ENCODE data around the gene ZNF513.
"Not testable (repeated sequence)": the region's sequence is repeated elsewhere in the genome, so short reads cannot be mapped to it uniquely, and the experiment has no call there.

Gene ZNF513

DNA sequence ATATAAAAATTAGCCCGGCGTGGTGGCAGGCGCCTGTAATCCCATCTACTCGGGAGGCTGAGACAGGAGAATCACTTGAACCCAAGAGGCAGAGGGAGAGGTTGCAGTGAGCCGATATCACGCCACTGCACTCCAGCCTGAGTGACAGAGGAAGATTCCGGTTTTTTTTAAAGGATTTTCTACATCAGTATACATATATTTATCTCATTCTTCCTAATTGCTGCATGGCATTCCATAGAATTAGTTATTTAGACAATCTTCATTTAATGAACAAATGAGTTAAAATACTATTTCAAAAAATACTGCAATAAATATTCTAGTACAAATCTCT, 26.0 kb downstream of the ZNF513 start:
- DNase-seq: no peak

GRCh38 chr2:27353762-27354596, 26.6 kb downstream of the ZNF513 start:
- DNase-seq: no peak

DNA sequence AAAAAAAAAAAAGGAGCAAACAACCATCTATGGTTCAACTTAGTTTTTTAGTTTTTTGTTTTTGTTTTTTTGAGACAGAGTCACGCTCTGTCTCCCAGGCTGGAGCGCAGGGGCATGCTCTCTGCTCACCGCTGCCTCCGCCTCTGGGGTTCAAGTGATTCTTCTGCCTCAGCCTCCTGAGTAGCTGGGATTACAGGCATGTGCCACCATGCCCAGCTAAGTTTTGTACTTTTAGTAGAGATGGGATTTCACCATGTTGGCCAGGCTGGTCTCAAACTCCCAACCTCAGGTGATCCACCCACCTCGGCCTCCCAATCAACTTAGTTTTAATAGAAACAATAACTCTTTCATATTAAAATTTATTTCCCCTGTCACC, 27.2 kb downstream of the ZNF513 start:
- not testable (repeated sequence) for DNase-seq

DNA sequence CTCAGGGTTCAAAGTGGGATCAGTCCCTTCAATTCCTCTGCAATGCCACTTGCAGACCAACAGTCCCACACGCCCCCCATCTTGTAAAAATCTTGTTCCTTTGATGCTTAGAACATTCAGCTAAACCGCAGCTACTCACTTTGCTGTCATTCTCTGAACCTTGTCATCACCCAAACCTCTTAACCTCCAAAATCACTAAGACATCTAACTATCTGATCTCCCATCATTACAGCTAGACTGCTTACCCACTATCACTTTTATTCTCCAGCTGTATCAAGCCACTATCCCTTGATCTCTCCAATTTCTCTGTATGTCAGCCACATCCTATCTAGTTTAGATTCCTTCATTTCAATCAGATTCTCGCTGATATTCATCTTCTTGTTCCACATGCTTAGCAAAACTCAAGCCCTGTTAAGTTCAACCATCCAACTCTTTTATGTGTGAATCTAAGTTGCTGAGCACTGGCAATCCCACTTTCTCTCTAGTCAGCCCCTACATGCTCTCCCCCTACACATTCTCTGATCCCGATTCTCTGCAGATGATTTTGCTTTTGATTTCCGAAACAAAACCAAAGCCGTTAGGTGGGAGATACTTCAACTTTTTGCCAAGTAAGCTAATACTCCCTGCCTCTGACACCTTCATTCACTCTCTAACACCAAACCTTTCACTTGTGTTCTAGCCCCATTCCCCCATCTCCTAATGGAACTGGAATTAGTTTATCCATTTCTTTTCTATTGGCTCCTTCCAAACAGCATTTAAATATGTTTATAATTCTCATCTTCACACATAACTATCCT, 28.5 kb downstream of the ZNF513 start:
- no peak for DNase-seq

- DNase-seq: no peak
These were observed 30.3 kb downstream of the ZNF513 start for GRCh38 chr2:27350106-27350693.

DNA sequence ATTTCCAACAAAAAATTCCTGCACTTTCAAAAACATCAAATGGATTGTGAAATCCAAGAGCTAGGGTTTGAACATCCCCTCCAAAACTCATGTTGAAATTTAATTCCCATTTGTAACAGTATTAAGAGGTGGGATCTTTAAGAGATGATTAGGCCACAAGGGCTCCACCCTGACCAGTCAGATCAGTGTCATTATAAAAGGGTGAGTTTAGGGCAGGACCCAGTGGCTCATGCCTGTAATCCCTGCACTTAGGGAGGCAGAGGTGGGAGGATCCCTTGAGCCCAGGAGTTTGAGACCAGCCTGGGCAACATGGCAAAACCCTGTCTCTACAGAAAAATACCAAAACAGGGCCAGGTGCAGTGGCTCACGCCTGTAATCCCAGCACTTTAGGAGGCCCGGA, 32.9 kb downstream of the ZNF513 start:
- no peak for DNase-seq

- DNase-seq: no peak
These were observed 44.4 kb downstream of the ZNF513 start for GRCh38 chr2:27336173-27336572.

GRCh38 chr2:27335311-27335710, 45.2 kb downstream of the ZNF513 start:
- no peak for DNase-seq
